Measurements from ENCODE around the gene LCN6.
"Not testable (repeated sequence)": the region's sequence is repeated elsewhere in the genome, so short reads cannot be mapped to it uniquely, and the experiment has no call there.

LCN6 gene

GRCh38 chr9:136748201-136748600 lies at the start of gene LCN6:
LCN6 (minus strand) TSS chr9:136748525; CDS start chr9:136748483, 42 bp downstream.
- no peak for TF ChIP-seq JUND (IDR thresholded peaks at IDR 0.05; ENCODE audit: low read depth)
- DNase-seq (ENCODE audit: low read depth in 1 of 2, low spot score in 1 of 2), result no peak
- in situ Hi-C loops (cut with HindIII; ENCODE audit: low pct_unique_long_range_greater_than_20kb, low sequenced_read_pairs), result no loop called here

- in situ Hi-C loops (cut with HindIII; ENCODE audit: low pct_unique_long_range_greater_than_20kb, low sequenced_read_pairs); DNase-seq (ENCODE audit: low read depth in 1 of 2, low spot score in 1 of 2): not testable (repeated sequence)
These were observed 48.5 kb upstream of the LCN6 start for GRCh38 chr9:136796775-136797347.

- TF ChIP-seq JUND (IDR thresholded peaks at IDR 0.05; ENCODE audit: low read depth), result no peak
- no peak for DNase-seq (ENCODE audit: low read depth in 1 of 2, low spot score in 1 of 2)
- in situ Hi-C loops (cut with HindIII; ENCODE audit: low pct_unique_long_range_greater_than_20kb, low sequenced_read_pairs), result no loop called here
These were observed 48.0 kb upstream of the LCN6 start, which contains the start of gene CCDC183 for GRCh38 chr9:136796238-136796774. CCDC183 (plus strand) TSS chr9:136796338; CDS start chr9:136796398, 60 bp downstream.

- TF ChIP-seq JUND (IDR thresholded peaks at IDR 0.05; ENCODE audit: low read depth), result no peak
- in situ Hi-C loops (cut with HindIII; ENCODE audit: low pct_unique_long_range_greater_than_20kb, low sequenced_read_pairs), result no loop called here
- no peak for DNase-seq (ENCODE audit: low read depth in 1 of 2, low spot score in 1 of 2)
These were observed 46.6 kb upstream of the LCN6 start for GRCh38 chr9:136795000-136795348.

- no peak for DNase-seq (ENCODE audit: low read depth in 1 of 2, low spot score in 1 of 2)
- in situ Hi-C loops (cut with HindIII; ENCODE audit: low pct_unique_long_range_greater_than_20kb, low sequenced_read_pairs), result no loop called here
- no peak for TF ChIP-seq JUND (IDR thresholded peaks at IDR 0.05; ENCODE audit: low read depth)
These were observed 46.1 kb upstream of the LCN6 start for GRCh38 chr9:136794281-136794999.

- DNase-seq (ENCODE audit: low read depth in 1 of 2, low spot score in 1 of 2), result peak in 1 of 2 experiments; percentile 61
- no peak for TF ChIP-seq JUND (IDR thresholded peaks at IDR 0.05; ENCODE audit: low read depth)
- in situ Hi-C loops (cut with HindIII; ENCODE audit: low pct_unique_long_range_greater_than_20kb, low sequenced_read_pairs), result no loop called here
These were observed 45.0 kb upstream of the LCN6 start for GRCh38 chr9:136793086-136793946.

GRCh38 chr9:136792321-136793085 lies 44.2 kb upstream of the LCN6 start:
- in situ Hi-C loops (cut with HindIII; ENCODE audit: low pct_unique_long_range_greater_than_20kb, low sequenced_read_pairs), result no loop called here

GRCh38 chr9:136791516-136792276 lies 43.4 kb upstream of the LCN6 start:
- DNase-seq (ENCODE audit: low read depth in 1 of 2, low spot score in 1 of 2), result peak; percentile 81 to 93

More at GRCh38 chr9:136792321-136793085, 44.2 kb upstream of the LCN6 start:
- DNase-seq (ENCODE audit: low read depth in 1 of 2, low spot score in 1 of 2), result no peak
- TF ChIP-seq JUND (IDR thresholded peaks at IDR 0.05; ENCODE audit: low read depth), result no peak

GRCh38 chr9:136790640-136791515 lies 42.6 kb upstream of the LCN6 start, which contains the start of gene TMEM141:
TMEM141 (plus strand) TSS chr9:136791344; CDS start chr9:136791371, 27 bp downstream.
- DNase-seq (ENCODE audit: low read depth in 1 of 2, low spot score in 1 of 2), result peak; percentile 94 to 100
- TF ChIP-seq JUND (IDR thresholded peaks at IDR 0.05; ENCODE audit: low read depth), result no peak
- in situ Hi-C loops (cut with HindIII; ENCODE audit: low pct_unique_long_range_greater_than_20kb, low sequenced_read_pairs), result no loop called here

More at GRCh38 chr9:136791516-136792276, 43.4 kb upstream of the LCN6 start:
- in situ Hi-C loops (cut with HindIII; ENCODE audit: low pct_unique_long_range_greater_than_20kb, low sequenced_read_pairs), result no loop called here
- TF ChIP-seq JUND (IDR thresholded peaks at IDR 0.05; ENCODE audit: low read depth), result no peak

- TF ChIP-seq JUND (IDR thresholded peaks at IDR 0.05; ENCODE audit: low read depth), result no peak
- DNase-seq (ENCODE audit: low read depth in 1 of 2, low spot score in 1 of 2), result no peak
- in situ Hi-C loops (cut with HindIII; ENCODE audit: low pct_unique_long_range_greater_than_20kb, low sequenced_read_pairs), result no loop called here
These were observed 41.2 kb upstream of the LCN6 start for GRCh38 chr9:136789523-136789937.

GRCh38 chr9:136788644-136789522 lies 40.6 kb upstream of the LCN6 start:
- DNase-seq (ENCODE audit: low read depth in 1 of 2, low spot score in 1 of 2); in situ Hi-C loops (cut with HindIII; ENCODE audit: low pct_unique_long_range_greater_than_20kb, low sequenced_read_pairs): not testable (repeated sequence)

Measured in T47D (cell line).